ENCODE data around the gene IGHMBP2.

DNA sequence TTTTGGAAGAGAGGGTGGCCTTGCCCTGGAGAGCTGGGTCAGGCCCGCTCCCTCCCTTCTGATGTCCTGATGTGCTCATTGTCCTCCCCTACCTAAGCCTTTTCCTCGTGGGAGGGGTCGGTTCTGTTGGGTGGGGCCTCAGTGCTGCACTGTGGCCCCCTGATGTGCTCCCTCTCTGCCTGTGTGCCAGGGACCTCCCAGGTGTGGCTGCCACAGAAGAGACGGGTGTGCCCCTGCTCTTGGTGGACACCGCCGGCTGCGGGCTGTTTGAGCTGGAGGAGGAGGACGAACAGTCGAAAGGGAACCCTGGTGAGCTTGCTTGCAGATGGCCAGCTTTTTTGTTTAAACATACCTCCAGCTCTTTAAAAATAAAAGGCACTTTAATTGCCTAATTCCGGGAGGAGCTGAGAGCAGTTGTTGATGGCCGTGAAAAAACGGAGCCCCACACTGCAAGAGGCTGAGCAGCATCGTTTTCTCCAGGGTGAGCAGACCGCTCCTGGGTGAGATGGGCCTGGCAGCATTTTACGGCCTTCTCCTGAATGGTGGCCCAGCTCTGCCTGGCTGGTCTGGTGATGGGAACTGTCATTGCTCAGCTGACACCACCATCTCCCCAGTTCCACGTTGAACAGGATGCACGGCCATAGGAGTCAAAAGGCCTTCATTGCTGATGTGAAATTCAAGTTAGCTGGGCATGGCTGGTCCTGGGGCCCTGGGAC is 30.1 kb downstream of the IGHMBP2 start:
- TF ChIP-seq, protein P1, sequence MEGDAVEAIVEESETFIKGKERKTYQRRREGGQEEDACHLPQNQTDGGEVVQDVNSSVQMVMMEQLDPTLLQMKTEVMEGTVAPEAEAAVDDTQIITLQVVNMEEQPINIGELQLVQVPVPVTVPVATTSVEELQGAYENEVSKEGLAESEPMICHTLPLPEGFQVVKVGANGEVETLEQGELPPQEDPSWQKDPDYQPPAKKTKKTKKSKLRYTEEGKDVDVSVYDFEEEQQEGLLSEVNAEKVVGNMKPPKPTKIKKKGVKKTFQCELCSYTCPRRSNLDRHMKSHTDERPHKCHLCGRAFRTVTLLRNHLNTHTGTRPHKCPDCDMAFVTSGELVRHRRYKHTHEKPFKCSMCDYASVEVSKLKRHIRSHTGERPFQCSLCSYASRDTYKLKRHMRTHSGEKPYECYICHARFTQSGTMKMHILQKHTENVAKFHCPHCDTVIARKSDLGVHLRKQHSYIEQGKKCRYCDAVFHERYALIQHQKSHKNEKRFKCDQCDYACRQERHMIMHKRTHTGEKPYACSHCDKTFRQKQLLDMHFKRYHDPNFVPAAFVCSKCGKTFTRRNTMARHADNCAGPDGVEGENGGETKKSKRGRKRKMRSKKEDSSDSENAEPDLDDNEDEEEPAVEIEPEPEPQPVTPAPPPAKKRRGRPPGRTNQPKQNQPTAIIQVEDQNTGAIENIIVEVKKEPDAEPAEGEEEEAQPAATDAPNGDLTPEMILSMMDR (IDR thresholded peaks at IDR 0.05; ENCODE audit: control extremely low read depth in 1 of 3, insufficient read depth in 1 of 3, low read depth in 1 of 3, low read length in 3 of 3), result no peak
- TF ChIP-seq TAF1 (IDR thresholded peaks at IDR 0.05; ENCODE audit: low read depth, low read length), result no peak
- no peak for TF ChIP-seq EP300 (IDR thresholded peaks at IDR 0.05; ENCODE audit: borderline replicate concordance in 1 of 2, low read depth in 2 of 2, low read length in 2 of 2)
- no peak for TF ChIP-seq BRCA1 (IDR thresholded peaks at IDR 0.05; ENCODE audit: low read depth, low read length)
- TF ChIP-seq POLR2A (IDR thresholded peaks at IDR 0.05; ENCODE audit: control extremely low read depth in 1 of 2, low read depth in 2 of 2, low read length in 2 of 2), result no peak
- TF ChIP-seq, protein P2, sequence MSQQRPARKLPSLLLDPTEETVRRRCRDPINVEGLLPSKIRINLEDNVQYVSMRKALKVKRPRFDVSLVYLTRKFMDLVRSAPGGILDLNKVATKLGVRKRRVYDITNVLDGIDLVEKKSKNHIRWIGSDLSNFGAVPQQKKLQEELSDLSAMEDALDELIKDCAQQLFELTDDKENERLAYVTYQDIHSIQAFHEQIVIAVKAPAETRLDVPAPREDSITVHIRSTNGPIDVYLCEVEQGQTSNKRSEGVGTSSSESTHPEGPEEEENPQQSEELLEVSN (IDR thresholded peaks at IDR 0.05), result no peak
- no peak for TF ChIP-seq RXRA (IDR thresholded peaks at IDR 0.05; ENCODE audit: insufficient read depth, low read depth, low read length)
- no peak for TF ChIP-seq POLR2AphosphoS5 (IDR thresholded peaks at IDR 0.05; ENCODE audit: low read depth, low read length)
- no peak for TF ChIP-seq EZH2 (IDR thresholded peaks at IDR 0.05; ENCODE audit: low read depth, low read length, severe bottlenecking)
- TF ChIP-seq CBX5 (IDR thresholded peaks at IDR 0.05; ENCODE audit: low read depth, low read length), result no peak
- TF ChIP-seq GTF2F1 (IDR thresholded peaks at IDR 0.05; ENCODE audit: borderline replicate concordance, low read depth, low read length), result no peak
- TF ChIP-seq CHD2 (IDR thresholded peaks at IDR 0.05; ENCODE audit: low read length), result no peak
- no peak for TF ChIP-seq CREB1 (IDR thresholded peaks at IDR 0.05)
- TF ChIP-seq, protein P3, sequence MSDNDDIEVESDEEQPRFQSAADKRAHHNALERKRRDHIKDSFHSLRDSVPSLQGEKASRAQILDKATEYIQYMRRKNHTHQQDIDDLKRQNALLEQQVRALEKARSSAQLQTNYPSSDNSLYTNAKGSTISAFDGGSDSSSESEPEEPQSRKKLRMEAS (IDR thresholded peaks at IDR 0.05), result no peak

All from H1 (cell line).